K562 (cell line): ENCODE data around the gene METRN. TPM values are rescaled to one million over a fixed set of nuclear protein-coding genes. Genes with fewer than 3 reads are reported as not detected.

Experiments
- ADNP ChIP-seq: fragments of 200-800 bp; sonication (Bioruptor generic); IDR thresholded peaks from 2 replicates; pipeline ENCODE4 v1.6.1; 2016; ENCODE audit warnings: missing genetic modification characterization, missing compliant biosample characterization
- CCNT2 ChIP-seq: IDR thresholded peaks from 2 replicates; pipeline ENCODE4 v1.6.1; 2011; ENCODE audit warnings: borderline replicate concordance, low read depth, mild to moderate bottlenecking, moderate library complexity, mixed read lengths, low read length; ENCODE audit not compliant: insufficient read length; ENCODE audit errors: extremely low read depth
- CXXC5 ChIP-seq: fragments of 250-450 bp; sonication (Bioruptor Pico); IDR thresholded peaks from 2 replicates; pipeline ENCODE4 v1.8.0; 2022; ENCODE audit warnings: inconsistent platforms, mild to moderate bottlenecking, moderate library complexity
- FOXJ3 ChIP-seq: sonication (generic); formaldehyde crosslinking; IDR thresholded peaks from 2 replicates; pipeline ENCODE4 v1.4.0; 2020; ENCODE audit warnings: mild to moderate bottlenecking, missing genetic modification reagents
- GTF2A2 ChIP-seq: IDR thresholded peaks from 2 replicates; pipeline ENCODE4 v1.6.1; 2016; ENCODE audit warnings: mild to moderate bottlenecking, missing genetic modification characterization, missing compliant biosample characterization
- KLF16 ChIP-seq: IDR thresholded peaks from 2 replicates; pipeline ENCODE4 v1.6.1; 2016; ENCODE audit warnings: antibody characterized with exemption
- MCM2 ChIP-seq: fragments of 450-650 bp; IDR thresholded peaks from 2 replicates; pipeline ENCODE4 v1.6.1; 2017; ENCODE audit warnings: low read depth, mild to moderate bottlenecking
- MTA1 ChIP-seq: fragments of 450-650 bp; IDR thresholded peaks from 2 replicates; pipeline ENCODE4 v1.6.1; 2017; ENCODE audit warnings: borderline replicate concordance
- MXI1 ChIP-seq: IDR thresholded peaks from 2 replicates; pipeline ENCODE4 v1.6.1; 2011; ENCODE audit warnings: low read depth, mild to moderate bottlenecking, improper control_type of control experiment, low read length
- NUFIP1 ChIP-seq: fragments of 450-650 bp; IDR thresholded peaks from 2 replicates; pipeline ENCODE4 v1.6.1; 2018; ENCODE audit not compliant: partially characterized antibody
- PHF8 ChIP-seq: fragments of 200-600 bp; sonication (generic); IDR thresholded peaks from 2 replicates; pipeline ENCODE4 v1.6.1; 2012; ENCODE audit warnings: mixed run types, mild to moderate bottlenecking, inconsistent platforms, low read length, moderate library complexity, borderline replicate concordance
- SIRT6 ChIP-seq: IDR thresholded peaks from one replicate; pipeline ENCODE4 v1.6.1; 2012; ENCODE audit warnings: low read depth, mild to moderate bottlenecking, control low read depth, inconsistent platforms, low read length, moderate library complexity
- SMARCA5 ChIP-seq: fragments of 450-650 bp; IDR thresholded peaks from 2 replicates; pipeline ENCODE4 v1.6.1; 2016
- ZNF134 ChIP-seq: fragments of 250-450 bp; sonication (Bioruptor Pico); conservative IDR thresholded peaks from 2 replicates; pipeline ENCODE4 v1.4.0; 2020
- ZNF184 ChIP-seq: sonication (generic); formaldehyde crosslinking; IDR thresholded peaks from 2 replicates; pipeline ENCODE4 v1.5.0; 2020; ENCODE audit warnings: missing genetic modification reagents
- ZNF347 ChIP-seq: fragments of 450-650 bp; formaldehyde crosslinking; IDR thresholded peaks from 2 replicates; pipeline ENCODE4 v1.4.0; 2020; ENCODE audit warnings: low read depth, mild to moderate bottlenecking, moderate library complexity
- ZNF507 ChIP-seq: conservative IDR thresholded peaks from 2 replicates; pipeline ENCODE4 v1.6.1; 2017; ENCODE audit warnings: missing genetic modification characterization, missing compliant biosample characterization
- polyA plus RNA-seq, 8 experiments: library from polyadenylated mRNA; depleted of rRNA in 4 of 8; stranded (reverse) in 5 of 8; unstranded in 3 of 8; fragments of >200 nt; fragmentation: Nextera tagmentation in 2 of 8; fragmentation: Illumina TruSeq in 1 of 8; extraction: Ambion mirVana in 2 of 8; extraction: Trizol in 1 of 8; gene quantifications; 2 replicates each; pipeline versions ENCODE4 v1.2.1 to v1.2.3, GENCODE V29; 2011 to 2014; ENCODE audit warnings: inconsistent platforms in 1 of 8, missing spikeins in 1 of 8
- total RNA-seq, 7 experiments: library from RNA; depleted of rRNA in 6 of 7; stranded (reverse); fragments of >200 nt in 6 of 7; fragmentation: Illumina TruSeq in 2 of 7; extraction: Trizol in 2 of 7; gene quantifications; 2 replicates each; pipeline versions ENCODE4 v1.2.1 to v1.2.3, GENCODE V29; 2011 to 2021; ENCODE audit warnings: low replicate concordance in 1 of 7
- TF ChIP-seq, protein P1 (sequence below): fragments of 450-650 bp; IDR thresholded peaks from 2 replicates; pipeline ENCODE4 v1.6.1; 2016; ENCODE audit warnings: borderline replicate concordance
- TF ChIP-seq, protein P2 (sequence below): fragments of 450-650 bp; IDR thresholded peaks from 2 replicates; pipeline ENCODE4 v1.6.1; 2016; ENCODE audit warnings: antibody characterized with exemption
- TF ChIP-seq, protein P3 (sequence below): sonication (generic); formaldehyde crosslinking; IDR thresholded peaks from 2 replicates; pipeline ENCODE4 v1.5.0; 2020; ENCODE audit warnings: missing genetic modification reagents
- TF ChIP-seq, protein P4 (sequence below): fragments of 250-450 bp; sonication (Bioruptor Pico); IDR thresholded peaks from 2 replicates; pipeline ENCODE4 v1.5.0; 2022; ENCODE audit warnings: mild to moderate bottlenecking
- TF ChIP-seq, protein P5 (sequence below): sonication (generic); formaldehyde crosslinking; IDR thresholded peaks from 2 replicates; pipeline ENCODE4 v1.8.0; 2022; ENCODE audit warnings: missing genetic modification reagents, mild to moderate bottlenecking, borderline replicate concordance

The METRN gene
- total and polyA plus RNA-seq, 9 of the 15 experiments (the other 6 are each of a cell fraction or from before 2014, with no cell fraction given) = 0.20 to 89.8 (median 15.4) TPM

DNA sequence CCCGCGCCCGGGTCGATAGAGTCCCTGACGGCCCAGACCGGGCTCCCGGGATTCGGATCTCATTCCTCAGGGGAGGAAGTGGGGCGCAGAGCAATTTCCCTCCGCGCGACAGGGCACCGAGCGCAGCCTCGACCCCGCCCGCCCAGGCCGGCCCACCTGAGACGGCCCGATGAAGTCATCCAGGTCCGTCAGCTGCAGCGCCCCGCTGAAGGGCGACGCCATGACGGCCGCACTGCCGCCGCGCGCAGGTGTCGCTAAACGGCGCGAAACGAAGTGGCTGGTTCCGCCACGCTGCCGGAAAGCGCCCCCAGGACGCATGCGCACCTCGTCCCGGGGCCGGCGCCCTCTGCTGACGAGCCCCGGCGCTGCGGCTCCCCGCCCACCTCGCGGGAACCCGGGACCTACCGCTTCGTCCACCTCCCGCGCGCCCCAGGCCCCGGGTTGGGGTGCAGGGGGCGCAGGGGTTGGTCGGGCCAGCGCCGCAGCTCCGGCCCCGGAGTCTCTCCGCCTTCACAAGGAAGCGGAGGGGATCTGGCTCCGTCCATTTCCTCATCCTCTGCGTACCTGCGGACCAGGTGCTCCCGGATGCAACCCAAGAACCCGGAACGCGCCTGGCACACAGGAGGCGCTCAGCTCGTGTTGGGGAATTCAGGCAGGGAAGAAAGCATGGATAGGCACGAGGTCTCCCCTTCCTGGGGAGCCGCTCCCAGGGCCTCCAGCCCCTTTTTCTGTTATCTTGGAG is 26.0 kb downstream of the METRN start, which contains the start of gene CIAO3 (continued):
- TF ChIP-seq, protein P1, sequence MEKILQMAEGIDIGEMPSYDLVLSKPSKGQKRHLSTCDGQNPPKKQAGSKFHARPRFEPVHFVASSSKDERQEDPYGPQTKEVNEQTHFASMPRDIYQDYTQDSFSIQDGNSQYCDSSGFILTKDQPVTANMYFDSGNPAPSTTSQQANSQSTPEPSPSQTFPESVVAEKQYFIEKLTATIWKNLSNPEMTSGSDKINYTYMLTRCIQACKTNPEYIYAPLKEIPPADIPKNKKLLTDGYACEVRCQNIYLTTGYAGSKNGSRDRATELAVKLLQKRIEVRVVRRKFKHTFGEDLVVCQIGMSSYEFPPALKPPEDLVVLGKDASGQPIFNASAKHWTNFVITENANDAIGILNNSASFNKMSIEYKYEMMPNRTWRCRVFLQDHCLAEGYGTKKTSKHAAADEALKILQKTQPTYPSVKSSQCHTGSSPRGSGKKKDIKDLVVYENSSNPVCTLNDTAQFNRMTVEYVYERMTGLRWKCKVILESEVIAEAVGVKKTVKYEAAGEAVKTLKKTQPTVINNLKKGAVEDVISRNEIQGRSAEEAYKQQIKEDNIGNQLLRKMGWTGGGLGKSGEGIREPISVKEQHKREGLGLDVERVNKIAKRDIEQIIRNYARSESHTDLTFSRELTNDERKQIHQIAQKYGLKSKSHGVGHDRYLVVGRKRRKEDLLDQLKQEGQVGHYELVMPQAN = peak; percentile 22; the same call in 1 of the 2 replicates
- TF ChIP-seq, protein P2, sequence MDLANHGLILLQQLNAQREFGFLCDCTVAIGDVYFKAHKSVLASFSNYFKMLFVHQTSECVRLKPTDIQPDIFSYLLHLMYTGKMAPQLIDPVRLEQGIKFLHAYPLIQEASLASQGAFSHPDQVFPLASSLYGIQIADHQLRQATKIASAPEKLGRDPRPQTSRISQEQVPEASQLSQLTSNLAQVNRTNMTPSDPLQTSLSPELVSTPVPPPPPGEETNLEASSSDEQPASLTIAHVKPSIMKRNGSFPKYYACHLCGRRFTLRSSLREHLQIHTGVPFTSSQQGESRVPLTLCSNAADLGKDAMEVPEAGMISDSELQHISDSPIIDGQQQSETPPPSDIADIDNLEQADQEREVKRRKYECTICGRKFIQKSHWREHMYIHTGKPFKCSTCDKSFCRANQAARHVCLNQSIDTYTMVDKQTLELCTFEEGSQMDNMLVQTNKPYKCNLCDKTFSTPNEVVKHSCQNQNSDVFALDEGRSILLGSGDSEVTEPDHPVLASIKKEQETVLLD = peak; percentile 69; the same call in 1 of the 2 replicates
- peak; percentile 95 for TF ChIP-seq MTA1
- TF ChIP-seq ZNF507 = no peak
- no peak for TF ChIP-seq SIRT6
- TF ChIP-seq KLF16 = 0 out of 2 replicates have a peak, but pooled peaks have one; percentile 43
- TF ChIP-seq FOXJ3 = no peak
- no peak for TF ChIP-seq ZNF134 (CRISPR knock-in tag)
- TF ChIP-seq NUFIP1 = no peak
- peak; percentile 87 for TF ChIP-seq CCNT2
- no peak for TF ChIP-seq GTF2A2 (tag)
- peak; percentile 79; the same call in 1 of the 2 replicates for TF ChIP-seq PHF8
- TF ChIP-seq, protein P3, sequence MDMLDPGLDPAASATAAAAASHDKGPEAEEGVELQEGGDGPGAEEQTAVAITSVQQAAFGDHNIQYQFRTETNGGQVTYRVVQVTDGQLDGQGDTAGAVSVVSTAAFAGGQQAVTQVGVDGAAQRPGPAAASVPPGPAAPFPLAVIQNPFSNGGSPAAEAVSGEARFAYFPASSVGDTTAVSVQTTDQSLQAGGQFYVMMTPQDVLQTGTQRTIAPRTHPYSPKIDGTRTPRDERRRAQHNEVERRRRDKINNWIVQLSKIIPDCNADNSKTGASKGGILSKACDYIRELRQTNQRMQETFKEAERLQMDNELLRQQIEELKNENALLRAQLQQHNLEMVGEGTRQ (CRISPR knock-in tag) = no peak
- no peak for TF ChIP-seq MXI1
- TF ChIP-seq CXXC5 (CRISPR knock-in tag) = peak; percentile 90
- TF ChIP-seq, protein P4, sequence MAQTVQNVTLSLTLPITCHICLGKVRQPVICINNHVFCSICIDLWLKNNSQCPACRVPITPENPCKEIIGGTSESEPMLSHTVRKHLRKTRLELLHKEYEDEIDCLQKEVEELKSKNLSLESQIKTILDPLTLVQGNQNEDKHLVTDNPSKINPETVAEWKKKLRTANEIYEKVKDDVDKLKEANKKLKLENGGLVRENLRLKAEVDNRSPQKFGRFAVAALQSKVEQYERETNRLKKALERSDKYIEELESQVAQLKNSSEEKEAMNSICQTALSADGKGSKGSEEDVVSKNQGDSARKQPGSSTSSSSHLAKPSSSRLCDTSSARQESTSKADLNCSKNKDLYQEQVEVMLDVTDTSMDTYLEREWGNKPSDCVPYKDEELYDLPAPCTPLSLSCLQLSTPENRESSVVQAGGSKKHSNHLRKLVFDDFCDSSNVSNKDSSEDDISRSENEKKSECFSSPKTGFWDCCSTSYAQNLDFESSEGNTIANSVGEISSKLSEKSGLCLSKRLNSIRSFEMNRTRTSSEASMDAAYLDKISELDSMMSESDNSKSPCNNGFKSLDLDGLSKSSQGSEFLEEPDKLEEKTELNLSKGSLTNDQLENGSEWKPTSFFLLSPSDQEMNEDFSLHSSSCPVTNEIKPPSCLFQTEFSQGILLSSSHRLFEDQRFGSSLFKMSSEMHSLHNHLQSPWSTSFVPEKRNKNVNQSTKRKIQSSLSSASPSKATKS (CRISPR knock-in tag) = no peak
- TF ChIP-seq ZNF347 (CRISPR knock-in tag) = no peak
- no peak for TF ChIP-seq ADNP
- TF ChIP-seq ZNF184 (CRISPR knock-in tag) = no peak
- no peak for TF ChIP-seq MCM2
- no peak for TF ChIP-seq SMARCA5
- TF ChIP-seq, protein P5, sequence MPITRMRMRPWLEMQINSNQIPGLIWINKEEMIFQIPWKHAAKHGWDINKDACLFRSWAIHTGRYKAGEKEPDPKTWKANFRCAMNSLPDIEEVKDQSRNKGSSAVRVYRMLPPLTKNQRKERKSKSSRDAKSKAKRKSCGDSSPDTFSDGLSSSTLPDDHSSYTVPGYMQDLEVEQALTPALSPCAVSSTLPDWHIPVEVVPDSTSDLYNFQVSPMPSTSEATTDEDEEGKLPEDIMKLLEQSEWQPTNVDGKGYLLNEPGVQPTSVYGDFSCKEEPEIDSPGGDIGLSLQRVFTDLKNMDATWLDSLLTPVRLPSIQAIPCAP (CRISPR knock-in tag) = no peak
